ENCODE data around the gene BRD1.

BRD1 gene

DNA sequence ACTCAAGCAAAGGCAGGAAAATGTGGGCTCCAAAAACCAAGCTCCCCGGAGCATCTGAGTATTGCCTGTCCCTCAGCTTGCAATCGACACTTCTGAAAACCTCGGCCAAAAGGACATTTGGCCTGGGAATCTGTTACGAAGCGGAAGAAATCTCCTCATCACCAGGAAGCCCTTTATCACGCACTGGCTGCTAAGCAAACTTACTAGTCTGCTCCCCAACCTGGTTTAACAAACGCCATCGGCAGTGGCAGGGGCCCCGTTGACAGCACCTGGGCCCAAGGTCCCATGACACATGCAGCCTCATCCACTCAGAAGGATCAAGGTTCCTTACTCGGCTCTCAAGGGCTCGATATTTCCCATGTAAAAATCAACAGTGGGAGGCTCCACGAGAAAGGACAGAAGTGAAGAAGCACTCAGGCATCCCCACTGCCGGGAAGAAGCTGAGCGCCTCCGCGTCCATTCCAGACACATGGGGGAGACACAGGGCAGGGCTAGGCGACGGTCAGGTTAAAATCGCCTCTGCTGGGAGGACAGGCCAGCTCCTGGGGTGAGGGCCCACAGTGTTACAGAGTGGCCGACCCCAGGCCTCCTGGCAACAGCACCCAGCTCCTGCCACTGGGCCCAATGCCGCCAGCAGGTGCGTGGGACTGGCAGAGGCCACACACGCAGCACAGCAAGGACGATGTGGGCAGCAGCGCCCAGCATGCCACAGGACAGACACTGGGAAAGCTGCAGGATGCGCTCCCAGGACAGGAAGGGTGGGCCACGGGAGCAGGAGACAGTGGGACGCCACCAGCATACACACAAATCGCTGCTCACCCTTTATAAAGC is 27.1 kb downstream of the BRD1 start:
- no peak for DNase-seq

DNA sequence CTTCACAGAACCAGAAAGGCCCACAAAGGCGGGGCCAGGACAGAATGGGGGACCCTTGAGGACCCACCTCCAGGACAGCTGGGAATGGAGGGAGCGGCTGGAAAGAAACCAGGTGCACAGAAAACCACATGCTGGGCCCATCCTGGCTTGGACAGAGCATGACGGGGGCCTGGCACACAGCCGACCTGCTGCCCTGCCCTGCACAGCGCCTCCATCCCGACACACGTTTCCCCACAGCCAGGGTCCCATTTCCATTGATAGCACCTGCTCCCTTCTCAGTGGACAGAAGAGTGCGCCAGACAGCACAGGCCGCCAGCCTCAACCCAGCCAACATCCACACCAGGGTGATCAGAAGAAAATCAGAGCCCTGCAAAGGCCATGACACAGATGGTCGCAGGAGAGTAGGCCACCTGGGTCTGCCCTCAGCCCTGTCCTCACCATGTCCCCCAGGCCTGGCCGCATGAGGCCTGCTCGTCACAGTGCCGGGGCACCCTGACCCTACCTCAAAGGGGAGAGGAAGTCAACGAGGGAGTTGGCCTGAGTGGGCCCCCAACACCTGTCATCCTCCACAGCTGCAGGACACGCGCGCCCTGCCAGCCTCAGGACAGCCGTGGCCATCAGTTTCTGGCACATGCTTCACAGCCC is 28.1 kb downstream of the BRD1 start:
- no peak for DNase-seq

DNA sequence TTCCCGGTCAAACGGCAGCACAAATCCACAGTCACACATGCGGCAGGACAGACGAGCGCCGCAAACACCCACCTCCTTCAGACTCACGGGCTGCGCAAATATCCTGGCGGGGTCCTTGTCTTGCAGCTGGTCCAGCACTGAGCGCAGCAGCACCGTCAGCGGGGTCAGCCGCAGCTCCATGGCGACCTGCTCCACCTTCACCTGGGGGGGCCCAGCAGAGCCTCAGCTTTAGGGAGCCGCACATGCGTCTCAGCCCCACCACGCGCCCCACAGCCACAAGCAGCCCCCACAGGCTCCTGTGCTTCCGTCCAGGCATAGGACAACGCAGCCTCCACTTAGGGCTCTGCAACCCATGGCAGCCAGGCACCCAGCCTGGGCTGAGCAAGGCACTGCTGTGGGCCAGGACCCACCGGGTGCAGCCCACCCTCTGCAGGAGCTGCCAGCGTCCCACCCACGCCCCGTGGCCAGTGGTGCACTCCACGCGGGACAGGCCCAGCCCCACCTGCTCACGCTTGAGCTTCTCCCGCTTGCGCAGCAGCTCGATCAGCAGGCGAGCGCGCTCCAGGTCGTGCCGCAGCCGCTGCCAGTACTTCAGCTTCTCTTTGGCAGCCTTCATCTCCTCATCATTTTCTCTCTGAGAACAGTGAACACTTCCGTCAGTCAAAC is 29.1 kb downstream of the BRD1 start:
- no peak for DNase-seq

DNA sequence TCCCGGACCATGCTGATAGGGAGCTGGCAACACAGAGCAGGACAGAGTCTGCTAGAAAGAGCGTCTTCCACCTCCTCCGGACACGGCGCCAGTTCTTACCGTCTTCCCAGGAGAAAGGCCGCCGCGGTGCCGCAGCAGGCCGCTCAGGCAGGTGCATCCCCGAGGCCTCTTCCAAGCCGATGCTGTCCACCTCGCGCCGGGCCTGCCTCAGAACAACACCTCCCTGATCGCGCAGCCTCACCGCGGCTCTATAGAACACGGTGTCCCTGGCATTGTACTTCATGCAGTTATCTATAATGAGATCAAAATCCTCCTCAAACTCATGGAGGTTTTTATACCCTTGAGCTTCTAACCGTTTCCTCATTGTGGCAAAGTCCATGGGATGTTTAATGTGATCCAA is 30.0 kb downstream of the BRD1 start:
- DNase-seq = no peak

DNA sequence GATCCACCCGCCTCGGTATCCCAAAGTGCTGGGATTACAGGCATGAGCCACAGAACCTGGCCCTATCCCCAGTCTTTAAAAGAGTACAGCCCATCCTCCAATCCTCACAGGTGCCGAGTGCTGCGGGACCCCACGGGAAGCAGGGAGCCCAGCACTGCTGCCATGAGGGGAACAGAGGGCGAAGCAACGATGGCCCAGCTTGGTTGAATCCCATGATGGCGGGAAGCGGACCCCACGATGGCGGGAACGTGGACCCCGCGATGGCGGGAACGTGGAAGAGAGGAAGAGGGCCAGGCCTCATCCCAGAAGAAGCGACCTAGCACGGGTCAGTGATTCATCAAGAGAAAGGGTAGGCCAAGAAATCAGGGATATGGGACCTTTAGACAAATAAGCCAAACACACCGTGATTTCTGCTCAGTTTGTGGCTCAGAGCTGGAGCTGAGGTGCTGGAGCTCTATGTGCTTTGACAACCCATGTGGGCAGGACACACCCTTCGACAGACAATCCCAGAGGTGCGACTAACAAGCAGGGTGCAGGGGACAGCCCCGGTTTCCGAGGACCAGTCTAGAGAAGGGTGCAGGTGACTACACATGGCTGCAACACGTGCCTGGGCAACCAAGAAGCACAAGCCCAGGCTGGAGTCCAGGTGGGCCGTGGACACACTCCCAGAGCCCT is 30.9 kb downstream of the BRD1 start:
- no peak for DNase-seq

DNA sequence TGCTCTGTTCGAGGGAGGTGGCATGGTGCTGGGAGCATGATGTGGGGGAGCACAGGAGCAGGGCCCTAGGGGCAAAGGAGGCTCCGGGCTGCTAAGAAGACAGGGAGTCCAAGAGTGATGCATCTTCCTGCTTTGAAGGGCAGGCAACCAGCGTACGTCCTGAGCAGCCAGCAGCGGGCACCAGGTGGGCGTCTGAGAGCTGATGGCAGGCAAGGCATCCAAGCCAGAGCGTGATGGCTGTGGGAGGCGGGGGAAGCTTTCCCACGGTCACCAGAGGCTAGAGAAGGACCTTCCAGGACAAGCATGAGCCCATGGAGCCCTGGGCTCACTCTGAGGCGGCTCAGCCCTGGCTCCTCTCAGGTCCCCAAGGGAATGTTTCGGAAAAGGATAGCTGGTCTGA is 32.2 kb downstream of the BRD1 start:
- DNase-seq = no peak

DNA sequence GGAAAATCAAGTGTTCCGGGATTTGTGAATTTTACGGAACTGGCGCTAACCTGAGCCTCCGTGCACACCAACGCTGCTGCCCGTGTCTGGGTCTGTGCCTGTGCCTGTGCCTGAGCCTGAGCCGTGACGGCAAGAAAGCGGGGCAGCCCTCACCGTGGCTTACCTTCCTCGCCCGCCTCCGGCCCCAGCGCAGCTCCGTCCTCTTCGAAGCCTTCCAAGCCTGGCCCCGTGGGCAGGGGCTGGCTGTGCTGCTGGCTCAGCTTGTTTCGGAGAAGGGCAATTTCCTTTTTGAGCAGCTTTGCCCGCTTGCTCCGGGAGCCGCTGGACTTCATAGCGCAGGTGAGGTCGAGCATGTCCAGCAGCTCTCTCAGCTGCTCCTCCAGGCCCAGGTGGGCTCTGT is 33.8 kb downstream of the BRD1 start:
- DNase-seq = no peak

DNA sequence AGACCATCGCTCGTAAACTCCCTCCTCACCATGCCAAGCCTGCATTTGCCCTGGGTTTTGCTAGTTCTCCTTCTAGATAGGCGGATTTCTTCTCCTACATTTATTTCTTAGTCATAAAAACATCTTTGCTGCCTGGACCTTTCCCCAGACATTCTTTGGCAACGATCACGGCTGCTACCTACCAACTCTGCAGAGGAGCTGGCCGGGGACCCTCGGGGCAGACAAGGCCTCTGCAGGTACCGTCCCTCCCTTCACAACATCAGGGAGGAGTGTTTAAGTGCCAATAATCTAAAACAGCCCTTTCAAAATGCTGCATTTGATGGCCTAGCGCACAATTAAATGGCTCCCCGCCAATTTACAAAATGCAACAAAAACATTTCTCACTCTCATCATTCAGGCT is 34.4 kb downstream of the BRD1 start:
- DNase-seq = no peak

DNA sequence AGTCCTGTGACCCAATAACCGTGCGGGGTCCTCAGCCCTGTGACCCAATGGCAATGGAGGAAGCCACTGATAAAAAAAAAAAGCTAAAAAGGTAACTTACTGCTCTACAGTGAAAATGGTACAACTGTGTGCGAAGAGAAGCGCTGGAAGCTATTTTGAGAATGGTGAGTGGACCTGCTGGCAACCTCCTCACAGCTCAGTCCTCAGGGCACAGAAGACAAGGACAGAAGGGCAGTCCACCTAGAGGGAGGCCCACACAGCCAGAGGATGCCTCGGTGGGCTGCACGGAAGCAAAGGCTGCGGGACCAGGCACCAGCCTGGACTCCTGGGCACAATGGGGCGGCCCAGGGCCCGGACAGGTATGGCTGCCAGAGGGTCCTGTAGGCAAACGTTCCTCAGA is 35.6 kb downstream of the BRD1 start:
- no peak for DNase-seq

DNA sequence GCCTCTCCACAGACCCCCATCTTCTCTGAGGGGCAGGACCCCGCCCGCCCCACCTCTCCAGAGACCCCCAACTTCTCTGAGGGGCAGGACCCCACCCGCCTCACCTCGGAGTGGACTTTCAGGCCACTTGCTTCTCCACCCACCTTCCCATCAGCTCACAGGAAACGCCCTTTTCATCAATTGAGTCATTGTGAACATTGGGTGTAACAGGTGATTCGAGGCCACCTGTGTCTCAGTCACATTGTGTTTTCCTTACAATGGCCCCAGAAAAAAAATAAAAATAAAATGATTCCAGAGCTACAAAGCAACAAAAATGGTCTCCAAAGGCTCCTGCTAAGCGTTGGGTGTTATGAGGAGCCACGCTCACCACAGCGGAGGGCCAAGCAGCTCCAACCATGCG is 36.0 kb downstream of the BRD1 start:
- DNase-seq = no peak

DNA sequence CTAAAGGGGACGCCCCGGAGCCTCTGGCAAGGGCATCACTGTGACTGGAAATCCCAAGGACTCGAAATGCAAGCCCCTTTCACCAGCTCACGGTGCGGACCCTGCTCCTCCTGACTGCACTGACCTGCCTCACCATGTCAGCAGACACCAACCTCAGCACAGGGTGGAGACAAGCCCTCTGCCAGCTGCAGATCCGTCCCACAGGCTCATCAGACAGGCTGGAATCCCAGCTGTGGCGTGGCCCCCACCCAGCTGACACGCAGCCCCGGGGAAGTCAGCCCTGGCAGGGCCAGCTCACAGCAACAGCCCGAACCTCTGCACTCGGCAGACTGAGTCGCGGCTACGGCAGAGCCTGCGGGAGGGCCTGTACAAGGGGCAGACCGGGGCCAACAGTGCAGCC is 36.8 kb downstream of the BRD1 start:
- DNase-seq = no peak

DNA sequence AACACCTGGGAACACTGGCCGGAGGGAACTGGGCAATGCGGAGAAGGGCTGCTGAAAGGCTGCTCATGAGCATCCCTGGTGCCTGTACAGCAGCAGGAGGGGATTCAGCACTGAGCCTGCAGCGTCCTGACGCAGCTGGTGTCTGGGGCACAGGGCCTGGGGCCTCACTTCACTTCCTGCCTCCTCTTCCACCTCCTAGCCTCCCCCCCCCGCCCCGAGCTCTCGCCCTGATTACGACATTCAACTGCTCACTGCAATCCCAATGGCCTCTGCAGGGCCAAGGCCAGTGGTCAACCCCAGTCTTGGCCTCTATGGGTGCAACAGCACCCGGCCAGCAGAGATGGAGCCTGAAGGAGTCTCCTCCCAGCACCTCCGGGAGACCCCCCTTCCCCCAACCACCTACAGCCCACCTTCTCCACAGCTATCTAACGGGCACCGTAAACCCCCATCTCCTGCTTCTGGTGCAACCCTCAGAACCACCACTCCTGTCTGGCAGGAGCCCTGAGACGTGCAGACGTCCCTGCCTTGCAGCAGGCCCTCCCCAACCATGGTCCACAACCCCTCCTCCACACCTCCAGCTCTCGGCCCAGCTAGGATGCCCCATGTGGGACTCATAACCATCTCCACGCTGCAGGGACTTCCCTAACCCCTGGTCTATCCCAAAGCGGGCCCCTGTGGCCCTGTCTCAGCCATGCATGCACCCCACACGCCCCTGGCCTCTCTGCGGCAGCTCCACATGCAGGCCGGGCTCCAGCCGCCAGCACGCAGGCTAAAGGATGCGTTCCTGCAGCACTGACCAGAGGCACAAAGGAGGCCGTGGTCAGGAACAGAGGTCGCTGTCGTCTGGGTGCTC is 38.2 kb downstream of the BRD1 start:
- no peak for DNase-seq

DNA sequence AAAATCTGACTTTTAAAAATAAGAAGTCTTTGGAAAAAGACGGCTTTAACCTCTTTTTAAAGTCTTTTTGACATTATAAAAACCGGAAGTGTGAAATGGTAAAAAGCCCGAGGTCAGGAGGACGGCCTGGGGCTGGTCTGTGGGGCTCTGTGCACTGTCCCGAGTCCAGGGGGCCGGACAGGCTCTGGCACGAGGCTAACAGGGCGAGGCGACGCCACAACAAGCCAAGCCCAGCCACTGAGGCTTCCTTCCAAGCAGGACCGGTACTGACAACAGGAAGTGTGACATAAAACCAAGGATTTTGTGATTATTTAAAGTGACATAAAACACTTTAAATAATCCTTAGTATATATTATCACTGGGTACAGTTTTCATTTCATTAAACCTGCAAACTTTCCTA is 39.2 kb downstream of the BRD1 start:
- no peak for DNase-seq

DNA sequence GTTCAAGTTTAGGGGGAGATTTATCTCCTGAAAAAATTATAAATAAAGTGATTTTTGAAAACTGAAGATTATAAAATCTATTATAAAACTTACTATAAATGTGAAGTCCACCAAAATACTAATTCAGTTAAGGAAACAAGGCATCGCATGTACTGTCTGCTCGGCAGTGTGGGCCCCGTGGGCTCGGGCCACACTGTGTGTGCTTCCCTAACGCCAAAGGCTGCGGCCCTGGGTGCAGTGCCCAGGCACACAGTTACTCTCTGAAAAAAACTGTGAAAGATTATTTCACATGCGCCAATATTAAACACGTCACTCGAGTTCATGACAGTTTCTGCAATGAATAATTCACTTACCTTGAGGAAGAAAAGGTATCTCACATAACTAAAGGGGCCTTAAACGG is 39.8 kb downstream of the BRD1 start:
- no peak for DNase-seq

DNA sequence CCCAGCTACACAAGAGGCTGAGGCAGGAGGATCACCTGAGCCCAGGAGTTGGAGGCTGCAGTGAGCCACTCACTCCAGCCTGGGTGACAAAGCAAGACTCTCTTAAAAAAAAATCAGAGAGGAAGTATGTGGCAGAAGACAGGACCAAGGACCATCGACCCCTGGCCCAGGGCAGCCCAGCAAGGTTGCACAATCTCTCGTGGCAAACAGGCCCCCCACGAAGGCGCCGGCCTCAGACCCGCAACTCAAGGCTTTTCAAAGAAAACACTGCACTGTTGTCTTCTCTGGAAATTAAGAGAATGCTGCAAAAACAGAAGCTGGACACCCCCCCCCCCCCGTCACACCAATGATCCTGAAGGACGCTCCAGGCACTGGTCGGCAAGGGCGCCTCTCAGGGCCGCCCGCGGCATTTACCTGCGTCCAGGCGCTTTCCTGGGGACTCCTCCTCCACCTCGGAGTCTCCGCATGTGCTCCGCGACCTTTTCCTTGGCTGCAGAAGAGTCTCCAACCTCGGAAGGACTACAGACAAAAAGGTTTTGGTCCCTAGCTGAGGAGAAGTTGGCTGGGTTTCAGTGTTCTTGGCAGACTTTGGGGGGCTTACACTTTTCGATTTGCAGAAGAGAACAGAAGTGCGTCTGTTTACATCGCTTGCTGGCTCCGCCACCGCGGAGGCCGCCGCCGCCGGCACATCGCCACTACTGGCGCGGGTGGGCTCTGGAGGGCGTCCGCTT is 40.5 kb downstream of the BRD1 start:
- no peak for DNase-seq

DNA sequence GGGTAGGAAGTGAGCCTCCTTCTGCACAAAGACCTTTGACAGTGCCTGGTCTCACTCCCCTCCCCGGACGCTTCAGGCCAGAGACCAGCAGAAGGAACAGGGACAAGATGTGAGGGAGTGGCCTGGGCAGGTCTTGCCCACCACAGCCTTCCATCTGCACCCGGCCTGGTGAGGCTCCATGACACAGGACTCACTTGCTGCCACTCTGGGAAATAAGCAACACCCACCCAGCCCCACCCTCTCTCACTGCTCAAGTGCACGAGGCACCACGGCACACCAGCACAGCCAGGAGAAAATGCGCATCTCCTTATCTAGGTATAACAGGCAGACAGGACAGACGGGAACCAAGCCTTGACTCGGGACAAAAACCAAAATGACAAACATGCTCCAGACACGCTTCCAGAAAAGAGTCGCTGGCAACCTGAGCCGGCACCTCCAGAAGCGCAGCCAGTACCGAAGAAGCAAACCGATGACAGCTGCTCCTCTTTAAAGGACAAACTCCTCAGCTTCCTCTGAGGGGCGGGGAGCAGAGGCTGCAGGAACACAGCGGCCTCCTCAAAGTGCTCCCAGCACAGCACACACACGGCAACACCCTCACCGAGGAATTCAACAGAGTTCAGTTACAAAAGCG is 41.7 kb downstream of the BRD1 start:
- no peak for DNase-seq

DNA sequence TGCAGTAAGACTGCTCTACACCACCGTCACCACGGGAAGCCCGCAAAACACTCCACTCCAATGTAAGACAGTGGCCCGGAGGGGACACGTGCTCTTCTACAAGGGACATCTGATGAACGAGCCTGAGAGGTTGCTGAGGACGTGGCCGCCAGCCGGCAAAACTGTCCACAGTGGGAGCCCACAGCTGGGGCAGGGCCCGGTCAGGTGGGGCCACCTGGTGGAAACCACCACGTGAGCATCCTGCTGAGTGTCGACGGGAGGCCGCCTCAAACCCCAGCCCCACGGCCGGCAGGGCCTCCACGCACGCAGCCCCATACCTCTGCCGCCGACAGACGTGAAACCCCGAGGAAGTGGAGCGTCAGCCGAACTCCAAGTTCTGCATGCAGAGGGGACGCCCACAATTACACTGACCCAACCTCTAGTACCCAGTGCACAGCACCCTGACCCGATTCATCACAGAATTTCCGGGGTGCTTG is 42.6 kb downstream of the BRD1 start:
- DNase-seq = no peak

DNA sequence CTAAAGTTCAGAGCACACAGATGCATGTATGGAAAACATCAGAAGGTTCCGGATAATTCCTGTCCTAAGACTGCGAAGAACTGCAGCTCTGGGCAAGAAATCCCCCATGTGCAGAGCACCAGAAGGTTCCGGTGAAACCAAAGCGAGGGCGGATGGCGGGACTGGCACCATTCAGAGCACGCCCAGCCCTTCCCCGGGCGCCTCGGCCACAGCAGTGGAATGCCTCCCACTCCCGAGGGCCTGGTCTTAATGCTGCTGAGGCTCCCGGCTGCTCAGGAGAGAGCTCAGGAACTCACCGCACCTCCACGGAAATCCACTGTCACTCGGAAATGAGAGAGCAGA is 43.1 kb downstream of the BRD1 start:
- DNase-seq = no peak

DNA sequence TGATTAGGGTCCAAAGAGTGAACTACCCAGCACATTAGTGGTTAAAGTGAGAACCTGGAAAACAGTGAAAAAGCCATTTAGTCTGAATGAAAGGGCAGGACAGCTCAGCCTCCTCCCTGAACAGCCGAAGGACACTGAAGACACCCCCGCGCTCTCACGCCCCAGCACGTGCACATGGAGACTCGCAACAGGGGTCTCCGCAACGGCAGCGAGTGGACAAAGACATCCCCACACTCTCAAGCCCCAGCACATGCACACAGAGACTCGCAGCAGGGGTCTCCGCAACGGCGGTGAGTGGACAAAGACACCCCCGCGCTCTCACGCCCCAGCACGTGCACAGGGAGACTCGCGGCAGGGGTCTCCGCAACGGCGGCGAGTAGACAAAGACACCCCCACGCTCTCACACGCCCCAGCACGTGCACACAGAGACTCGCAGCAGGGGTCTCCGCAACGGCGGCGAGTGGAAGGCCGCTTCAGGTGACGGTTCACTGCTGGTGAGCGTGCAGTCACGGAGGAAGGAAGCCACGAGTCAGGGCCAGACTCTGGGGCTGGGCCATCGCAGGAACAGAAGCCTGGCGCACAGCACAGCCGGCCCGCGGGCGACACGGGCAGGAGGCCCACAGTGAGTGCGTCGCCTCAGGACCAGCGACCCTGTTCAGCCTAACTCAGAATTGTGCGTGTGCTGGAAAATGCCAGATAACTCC is 43.6 kb downstream of the BRD1 start:
- no peak for DNase-seq

DNA sequence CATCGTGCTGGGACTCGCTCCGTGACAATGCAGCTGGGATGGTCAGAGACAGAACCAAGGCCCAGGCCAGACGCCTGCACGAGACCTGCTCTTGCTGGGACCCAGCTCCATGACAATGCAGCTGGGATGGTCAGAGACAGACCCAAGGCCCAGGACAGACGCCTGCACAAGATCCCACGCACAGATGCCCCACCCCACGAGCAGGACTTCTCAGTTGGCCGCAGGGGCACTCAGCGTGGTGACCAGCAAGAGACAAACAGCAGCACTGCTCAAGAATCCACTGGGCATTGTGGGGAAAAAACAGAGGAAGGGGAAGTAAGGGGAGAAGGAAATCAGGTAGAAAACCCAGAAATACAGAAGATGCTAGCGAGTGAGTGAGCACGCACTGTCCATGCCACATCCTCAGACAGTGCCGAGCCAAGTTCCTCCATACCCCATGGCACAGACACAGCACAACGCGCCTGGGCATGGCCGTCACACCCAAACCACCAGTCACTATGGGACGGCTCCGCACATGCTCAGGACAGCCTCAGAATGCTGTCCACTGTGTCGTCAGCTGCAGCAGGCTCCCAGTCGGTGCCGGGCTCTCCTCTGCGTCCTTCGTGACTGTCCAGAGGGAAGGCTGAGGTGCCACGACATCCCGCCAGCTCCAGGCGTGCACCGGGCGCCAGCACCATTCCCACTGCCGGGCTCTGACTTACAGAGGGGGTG is 44.5 kb downstream of the BRD1 start:
- no peak for DNase-seq
